RWPE2 (cell line): ENCODE measurements around the gene FAM161B.
A peak's percentile ranks its signal among the peaks of the same experiment; 100 is the strongest.
"Not testable (repeated sequence)": the region's sequence is repeated elsewhere in the genome, so short reads cannot be mapped to it uniquely, and the experiment has no call there.

ENCODE experiments used
- ATAC-seq: fragments of 200-7000 bp; cut with Tn5 transposase; 3 replicates; pipeline ENCODE4 v1.9.1; 2021; ENCODE audit warnings: low read depth
- DNase-seq: peaks from one replicate; pipeline ENCODE4 v3.0.0-alpha.2; 2020; ENCODE audit warnings: low spot score
- H3K27ac ChIP-seq: fragments of 450-650 bp; 2 replicates; pipeline ENCODE4 v1.5.1; 2017; ENCODE audit warnings: mild to moderate bottlenecking; ENCODE audit not compliant: poor library complexity, severe bottlenecking
- H3K27me3 ChIP-seq: fragments of 250-450 bp; sonication (Bioruptor Pico); 2 replicates; pipeline ENCODE4 v1.5.1; 2021; ENCODE audit warnings: mild to moderate bottlenecking, moderate library complexity; ENCODE audit not compliant: insufficient read depth, poor library complexity, severe bottlenecking
- H3K36me3 ChIP-seq: fragments of 250-450 bp; sonication (Bioruptor Pico); 2 replicates; pipeline ENCODE4 v1.5.1; 2020; ENCODE audit warnings: low read depth, mild to moderate bottlenecking, moderate library complexity
- H3K4me1 ChIP-seq: fragments of 250-450 bp; sonication (Bioruptor Pico); 2 replicates; pipeline ENCODE4 v1.5.1; 2021; ENCODE audit warnings: mild to moderate bottlenecking, moderate library complexity; ENCODE audit not compliant: insufficient read depth, poor library complexity, severe bottlenecking
- H3K4me3 ChIP-seq: fragments of 250-450 bp; sonication (Bioruptor Pico); 2 replicates; pipeline ENCODE4 v1.5.1; 2021; ENCODE audit warnings: mild to moderate bottlenecking, moderate library complexity; ENCODE audit not compliant: severe bottlenecking
- H3K9me3 ChIP-seq: fragments of 250-450 bp; sonication (Bioruptor Pico); 2 replicates; pipeline ENCODE4 v1.5.1; 2021; ENCODE audit warnings: mild to moderate bottlenecking, moderate library complexity; ENCODE audit not compliant: severe bottlenecking
- CTCF ChIP-seq: fragments of 450-650 bp; IDR thresholded peaks from one replicate; pipeline ENCODE4 v1.5.1; 2017; ENCODE audit warnings: mild to moderate bottlenecking, moderate library complexity; ENCODE audit not compliant: poor library complexity, severe bottlenecking

Gene FAM161B

GRCh38 chr14:73909681-73910080 lies 40.2 kb downstream of the FAM161B start:
- H3K9me3 ChIP-seq: no peaks in the 10 kb centered on the region
- no peaks in the 10 kb centered on the region for H3K4me1 ChIP-seq
- no peak for TF ChIP-seq CTCF
- no peaks in the 10 kb centered on the region for H3K27me3 ChIP-seq
- H3K4me3 ChIP-seq: no peak overlapping the region
- no peak for ATAC-seq
- peaks cover 94% of the 10 kb centered on the region for H3K36me3 ChIP-seq
- DNase-seq: no peak
- H3K27ac ChIP-seq: no peak overlapping the region

GRCh38 chr14:73903028-73903427 lies 46.9 kb downstream of the FAM161B start:
- Histone ChIP-seq H3K9me3 (no peaks in the 10 kb centered on the region), H3K36me3 (peaks cover 94% of the 10 kb centered on the region)

GRCh38 chr14:73896521-73896920 lies 53.4 kb downstream of the FAM161B start:
- Histone ChIP-seq H3K4me1 (no peaks in the 10 kb centered on the region), H3K9me3 (no peaks in the 10 kb centered on the region), H3K27me3 (no peaks in the 10 kb centered on the region), H3K4me3 (no peak overlapping the region), H3K36me3 (peaks cover 99% of the 10 kb centered on the region), H3K27ac (no peak overlapping the region)
- DNase-seq: no peak
- TF ChIP-seq CTCF: no peak
- ATAC-seq: peak; percentile 29; the same call in 1 of the 3 replicates

More at GRCh38 chr14:73903028-73903427, 46.9 kb downstream of the FAM161B start:
- ATAC-seq (no peak), DNase-seq (no peak)
- Histone ChIP-seq H3K4me1 (no peaks in the 10 kb centered on the region), H3K4me3 (no peak overlapping the region), H3K27me3 (no peaks in the 10 kb centered on the region), H3K27ac (no peak overlapping the region)
- no peak for TF ChIP-seq CTCF

- DNase-seq (no peak), ATAC-seq (no peak)
- no peak overlapping the region for H3K27ac ChIP-seq
- peaks cover 99% of the 10 kb centered on the region for H3K36me3 ChIP-seq
- TF ChIP-seq CTCF: no peak
- H3K4me3 ChIP-seq: no peak overlapping the region
- no peaks in the 10 kb centered on the region for H3K4me1 ChIP-seq
- H3K9me3 ChIP-seq: no peaks in the 10 kb centered on the region
- no peaks in the 10 kb centered on the region for H3K27me3 ChIP-seq
These were observed 54.0 kb downstream of the FAM161B start for GRCh38 chr14:73895939-73896338.

GRCh38 chr14:73894180-73894687 lies 55.7 kb downstream of the FAM161B start:
- not testable (repeated sequence) for H3K4me1 ChIP-seq, ATAC-seq, H3K9me3 ChIP-seq, H3K27me3 ChIP-seq, H3K4me3 ChIP-seq, H3K27ac ChIP-seq, DNase-seq
- peaks cover 89% of the 10 kb centered on the region for H3K36me3 ChIP-seq
